D721Med (cell line): ENCODE results near the gene UPF3A.
"Not testable (repeated sequence)": the region's sequence is repeated elsewhere in the genome, so short reads cannot be mapped to it uniquely, and the experiment has no call there.

Source experiments
- DNase-seq: peaks from one replicate; pipeline ENCODE4 v3.0.0; 2011; ENCODE audit warnings: low spot score; ENCODE audit not compliant: insufficient read length
- FAIRE-seq: peaks from 2 replicates; lab custom pipeline; 2011; peaks lifted over from hg19 to GRCh38; lab: Jason Lieb, UNC
- CTCF ChIP-seq: IDR thresholded peaks from 2 replicates; pipeline ENCODE4 v1.5.1; 2012; ENCODE audit warnings: mild to moderate bottlenecking, control low read depth; ENCODE audit not compliant: insufficient read depth; ENCODE audit errors: missing control alignments

The UPF3A gene

GRCh38 chr13:114263578-114263977, 17.8 kb upstream of the UPF3A start:
- FAIRE-seq (no peak), DNase-seq (no peak)
- no peak for TF ChIP-seq CTCF

DNA sequence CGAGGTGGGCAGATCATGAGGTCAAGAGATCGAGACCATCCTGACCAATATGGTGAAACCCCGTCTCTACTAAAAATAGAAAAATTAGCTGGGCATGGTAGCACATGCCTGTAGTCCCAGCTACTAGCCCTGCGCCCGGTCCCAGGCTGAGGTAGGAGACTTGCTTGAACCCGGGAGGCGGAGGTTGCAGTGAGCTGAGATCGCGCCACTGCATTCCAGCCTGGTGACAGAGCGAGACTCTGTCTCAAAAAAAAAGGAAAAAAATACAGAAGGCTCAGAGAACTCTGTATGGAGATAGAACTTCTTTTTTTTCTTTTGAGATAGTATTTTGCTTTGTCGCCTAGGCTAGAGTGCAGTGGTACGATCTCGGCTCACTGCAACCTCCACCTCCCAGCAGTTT, 17.1 kb upstream of the UPF3A start:
- not testable (repeated sequence) for DNase-seq, FAIRE-seq

GRCh38 chr13:114264886-114265611, 16.4 kb upstream of the UPF3A start:
- FAIRE-seq (no peak), DNase-seq (no peak)
- TF ChIP-seq CTCF, result no peak

DNA sequence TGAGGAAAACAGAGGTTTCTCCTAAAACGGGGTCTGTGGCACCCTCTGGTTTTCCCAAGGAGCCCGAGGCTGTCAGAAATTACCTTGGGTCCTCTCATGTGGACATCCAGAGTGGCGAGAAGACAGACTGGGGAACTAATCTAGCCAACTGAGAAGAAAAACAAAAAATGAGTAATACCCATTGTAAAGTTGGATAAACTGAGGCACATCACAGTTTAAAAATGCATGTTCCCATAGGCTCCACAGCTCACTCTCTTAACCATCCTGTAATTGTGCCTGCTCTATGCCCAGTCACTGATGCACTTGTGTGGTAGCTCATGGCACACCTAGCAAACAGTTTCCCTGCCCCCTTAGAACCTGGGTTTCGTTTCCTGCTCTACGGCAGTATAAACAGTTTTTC, 15.2 kb upstream of the UPF3A start:
- DNase-seq (no peak), FAIRE-seq (no peak)
- TF ChIP-seq CTCF, result no peak

- TF ChIP-seq CTCF, result no peak
- FAIRE-seq (no peak), DNase-seq (no peak)
Observed at GRCh38 chr13:114268344-114269280, 12.8 kb upstream of the UPF3A start.

DNA sequence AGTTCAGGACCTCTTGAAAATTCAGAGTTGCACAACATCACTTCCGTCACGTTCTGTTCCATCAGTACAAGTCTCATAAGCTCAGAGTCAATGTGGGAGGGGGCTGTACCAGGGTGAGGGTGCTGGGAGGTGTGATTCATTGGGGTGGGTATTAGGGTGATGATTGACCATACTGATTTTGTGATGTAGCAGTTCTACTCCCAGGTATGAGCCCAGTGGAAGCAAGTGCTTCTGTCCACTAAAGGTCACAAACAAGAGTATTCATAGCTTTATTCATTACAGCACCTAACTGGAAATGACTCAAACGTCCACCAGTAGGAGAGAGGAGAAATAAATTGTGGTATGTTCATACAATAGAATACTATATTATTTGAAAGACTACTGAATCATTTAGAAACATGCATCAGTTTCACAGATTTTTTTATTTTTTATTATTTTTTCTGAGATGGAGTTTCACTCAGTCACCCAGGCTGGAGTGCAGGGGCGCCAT, 12.1 kb upstream of the UPF3A start:
- DNase-seq, result no peak
- no peak for FAIRE-seq
- no peak for TF ChIP-seq CTCF

GRCh38 chr13:114272977-114273376, 8.4 kb upstream of the UPF3A start:
- DNase-seq (no peak), FAIRE-seq (no peak)
- no peak for TF ChIP-seq CTCF
